ENCODE results near the gene AOX1.
"Not testable (repeated sequence)": the region's sequence is repeated elsewhere in the genome, so short reads cannot be mapped to it uniquely, and the experiment has no call there.

Gene AOX1

DNA sequence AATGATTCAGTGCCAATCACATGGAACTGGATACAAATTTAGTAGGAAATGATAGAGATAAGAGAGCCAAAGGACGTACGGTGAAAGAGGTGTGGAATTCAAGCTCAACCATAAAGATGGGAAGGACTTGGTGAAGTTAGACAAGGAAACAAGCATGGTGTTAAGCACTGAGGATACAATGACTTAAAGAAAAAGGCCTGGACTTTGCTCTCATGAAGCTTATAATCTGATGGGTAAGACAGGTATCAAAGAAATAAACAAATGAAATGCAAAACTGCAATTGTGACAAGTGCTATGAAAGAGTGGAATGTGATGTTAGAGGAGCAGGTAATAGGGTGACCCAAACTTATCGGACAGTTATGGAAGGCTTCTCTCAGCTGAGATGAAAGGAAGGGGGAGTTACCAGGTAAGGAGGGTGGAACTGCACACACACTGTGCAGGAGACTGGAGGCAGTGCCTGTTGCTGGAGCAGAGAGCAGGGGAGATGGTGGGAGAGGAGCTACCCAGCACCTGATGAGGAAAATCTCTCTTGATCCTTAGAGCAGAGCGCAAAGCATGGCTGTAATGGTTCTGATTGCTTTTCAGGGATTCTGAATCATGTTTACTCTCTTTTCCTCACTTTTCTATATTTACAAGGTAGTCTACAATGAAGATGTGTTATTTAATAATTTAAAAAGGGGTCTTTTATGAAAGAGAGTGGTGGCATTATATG is 118.3 kb downstream of the AOX1 start:
- no peak for DNase-seq

GRCh38 chr2:200705305-200706041 is 119.7 kb downstream of the AOX1 start:
- DNase-seq = peak; percentile 64

GRCh38 chr2:200708943-200709342 is 123.1 kb downstream of the AOX1 start:
- DNase-seq = no peak

- peak; percentile 93 for DNase-seq
These were observed 127.3 kb downstream of the AOX1 start for GRCh38 chr2:200713003-200713703.

GRCh38 chr2:200713704-200714064 is 127.9 kb downstream of the AOX1 start:
- no peak for DNase-seq

DNA sequence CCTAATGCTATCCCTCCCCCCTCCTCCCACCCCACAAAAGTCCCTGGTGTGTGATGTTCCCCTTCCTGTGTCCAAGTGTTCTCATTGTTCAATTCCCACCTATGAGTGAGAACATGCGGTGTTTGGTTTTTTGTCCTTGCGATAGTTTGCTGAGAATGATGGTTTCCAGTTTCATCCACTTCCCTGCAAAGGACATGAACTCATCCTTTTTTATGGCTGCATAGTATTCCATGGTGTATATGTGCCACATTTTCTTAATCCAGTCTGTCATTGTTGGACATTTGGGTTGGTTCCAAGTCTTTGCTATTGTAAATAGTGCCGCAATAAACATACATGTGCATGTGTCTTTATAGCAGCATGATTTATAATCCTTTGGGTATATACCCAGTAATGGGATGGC is 129.2 kb downstream of the AOX1 start:
- not testable (repeated sequence) for DNase-seq

- no peak for DNase-seq
These were observed 130.6 kb downstream of the AOX1 start for GRCh38 chr2:200716386-200716785.

All from midbrain (tissue), 1 donor.